DND-41 (cell line): ENCODE measurements around the gene CTNNA3.

Experiments used
- CTCF ChIP-seq: IDR thresholded peaks from 2 replicates; pipeline ENCODE4 v1.5.1; 2012; ENCODE audit warnings: borderline replicate concordance, low read length, moderate library complexity, mild to moderate bottlenecking; ENCODE audit not compliant: poor library complexity, severe bottlenecking; ENCODE audit errors: extremely low read depth
- EZH2 ChIP-seq: IDR thresholded peaks from 3 replicates; pipeline ENCODE4 v1.6.1; 2012; ENCODE audit warnings: borderline replicate concordance, low read depth, mild to moderate bottlenecking, moderate library complexity, low read length, inconsistent platforms; ENCODE audit not compliant: severe bottlenecking

GRCh38 chr10:65940816-65941662 lies 1755.0 kb downstream of the CTNNA3 start:
- TF ChIP-seq EZH2 (no peak), CTCF (no peak)
